Common myeloid progenitor, CD34-positive (primary cell): ENCODE data around the gene TMEM17.

ENCODE experiments used
- CTCF ChIA-PET: fragments of 350-600 bp; sonication (Branson Sonifier 250); formaldehyde crosslinking; loops from one replicate; lab custom pipeline; 2021; ENCODE audit warnings: antibody characterized with exemption; lab: Charles Lee
- POLR2A ChIA-PET: fragments of 350-600 bp; sonication (Branson Sonifier 250); formaldehyde crosslinking; loops from one replicate; lab custom pipeline; 2021; ENCODE audit warnings: antibody characterized with exemption; lab: Charles Lee
- DNase-seq, 3 donors: peaks; one replicate each; pipeline versions ENCODE4 v3.0.0 to v3.0.0-alpha.2; 2013
- H3K27ac ChIP-seq, 2 experiments: 1 replicate in 1 of 2; 2 replicates in 1 of 2; pipeline ENCODE4 v1.7.0; 2013; ENCODE audit warnings: inconsistent platforms in 2 of 2, low read length in 2 of 2, mild to moderate bottlenecking in 2 of 2, low read depth in 1 of 2, moderate library complexity in 1 of 2; ENCODE audit not compliant: severe bottlenecking in 2 of 2, insufficient read depth in 1 of 2, poor library complexity in 1 of 2
- H3K27me3 ChIP-seq, 5 experiments: replicated peaks in 2 of 5; 1 replicate in 3 of 5; 2 replicates in 2 of 5; pipeline versions ENCODE4 v1.6.1 to v1.7.0; 2013; ENCODE audit warnings: low read length in 4 of 5, mild to moderate bottlenecking in 2 of 5, moderate library complexity in 2 of 5, inconsistent platforms in 1 of 5; ENCODE audit not compliant: insufficient read depth in 5 of 5, control insufficient read depth in 4 of 5
- H3K36me3 ChIP-seq, 4 experiments: 1 replicate in 2 of 4; 2 replicates in 2 of 4; pipeline versions ENCODE4 v1.6.1 to v1.7.0; 2013; ENCODE audit warnings: low read length in 3 of 4, control low read depth in 1 of 4, mild to moderate bottlenecking in 1 of 4; ENCODE audit not compliant: control insufficient read depth in 4 of 4, insufficient read depth in 4 of 4
- H3K4me1 ChIP-seq, 4 experiments: 1 replicate in 3 of 4; 2 replicates in 1 of 4; pipeline versions ENCODE4 v1.6.1 to v1.7.1; 2013; ENCODE audit warnings: low read length in 3 of 4, mild to moderate bottlenecking in 3 of 4, control low read depth in 1 of 4, inconsistent platforms in 1 of 4, moderate library complexity in 1 of 4; ENCODE audit not compliant: control insufficient read depth in 4 of 4, insufficient read depth in 4 of 4; ENCODE audit errors: control extremely low read depth in 1 of 4
- H3K4me3 ChIP-seq, 7 experiments: 1 replicate in 4 of 7; 2 replicates in 3 of 7; pipeline versions ENCODE4 v1.5.1 to v1.7.0; 2013; ENCODE audit warnings: mild to moderate bottlenecking in 7 of 7, low read length in 6 of 7, moderate library complexity in 6 of 7, inconsistent platforms in 2 of 7, low read depth in 2 of 7, control low read depth in 1 of 7; ENCODE audit not compliant: insufficient read depth in 4 of 7, control insufficient read depth in 1 of 7; ENCODE audit errors: extremely low read depth in 1 of 7
- H3K9me3 ChIP-seq, 5 experiments: 1 replicate in 4 of 5; 2 replicates in 1 of 5; pipeline versions ENCODE4 v1.6.1 to v1.7.1; 2013; ENCODE audit warnings: low read length in 4 of 5, mild to moderate bottlenecking in 2 of 5, inconsistent platforms in 1 of 5, low read depth in 1 of 5, moderate library complexity in 1 of 5; ENCODE audit not compliant: control insufficient read depth in 4 of 5, insufficient read depth in 2 of 5; ENCODE audit errors: control extremely low read depth in 1 of 5
- WGBS: methylation state at CpG from one replicate; pipeline ENCODE4 v1.1.5; 2013; ENCODE audit not compliant: insufficient coverage; 5-methylcytosine and 5-hydroxymethylcytosine counted together

Gene TMEM17

GRCh38 chr2:62511636-62512035, 5.6 kb upstream of the TMEM17 start:
- H3K4me1 ChIP-seq = peaks cover 2 to 10% (median 6%) of the 10 kb centered on the region in 4 experiments
- H3K36me3 ChIP-seq = no peaks in the 10 kb centered on the region
- CTCF ChIA-PET = interaction anchor here (1.7 kb wide), 1 partner anchor 54 kb away, joined by 5 read pairs; no protein-coding TSS in a partner anchor
- POLR2A ChIA-PET = no interaction called here
- H3K27ac ChIP-seq = no peak overlapping the region
- H3K9me3 ChIP-seq = peaks cover 0 to 1% (median 0%) of the 10 kb centered on the region in 5 experiments
- no peaks in the 10 kb centered on the region for H3K27me3 ChIP-seq
- WGBS = 86% methylated on average over 4 of the region's 6 CpGs
- no peak overlapping the region for H3K4me3 ChIP-seq
- DNase-seq = no peak

GRCh38 chr2:62506421-62506750, 391 bp upstream of the TMEM17 start:
- Histone ChIP-seq H3K36me3 (peaks cover 0 to 3% (median 1%) of the 10 kb centered on the region in 4 experiments), H3K27ac (peak overlapping the region; percentile 75 to 85), H3K27me3 (no peaks in the 10 kb centered on the region), H3K4me1 (peaks cover 3 to 27% (median 11%) of the 10 kb centered on the region in 4 experiments), H3K9me3 (no peaks in the 10 kb centered on the region), H3K4me3 (peak overlapping the region; percentile 83 to 96 (median 91))
- ChIA-PET CTCF (no interaction called here), POLR2A (interaction anchor here (1.2 to 1.3 kb wide), 2 partner anchors 28 to 31 kb away, joined by 3 to 4 read pairs; no protein-coding TSS in a partner anchor)
- 0% methylated on average over 2 of the region's 3 CpGs for WGBS
- DNase-seq = no peak

GRCh38 chr2:62505109-62505749, 766 bp downstream of the TMEM17 start:
- Histone ChIP-seq H3K9me3 (no peaks in the 10 kb centered on the region), H3K36me3 (peaks cover 0 to 5% (median 3%) of the 10 kb centered on the region in 4 experiments), H3K27me3 (no peaks in the 10 kb centered on the region), H3K4me1 (peaks cover 3 to 27% (median 11%) of the 10 kb centered on the region in 4 experiments), H3K4me3 (peak overlapping the region; percentile 83 to 96 (median 91)), H3K27ac (peak overlapping the region; percentile 75 to 85)
- peak in 1 of 3 donors; percentile 43 for DNase-seq
- 18% methylated on average over 5 of the region's 18 CpGs for whole genome bisulfite sequencing
- ChIA-PET POLR2A (interaction anchor here (0.6 to 1.3 kb wide), 3 partner anchors 27 to 235 kb away, joined by 3 to 4 read pairs (median 3); no protein-coding TSS in a partner anchor), CTCF (no interaction called here)

- POLR2A ChIA-PET = no interaction called here
These were observed 1.3 kb downstream of the TMEM17 start for GRCh38 chr2:62504657-62505056.

GRCh38 chr2:62501794-62502500, 4.0 kb downstream of the TMEM17 start:
- peaks cover 3 to 30% (median 11%) of the 10 kb centered on the region in 4 experiments for H3K4me1 ChIP-seq
- no peaks in the 10 kb centered on the region for H3K9me3 ChIP-seq
- POLR2A ChIA-PET = no interaction called here
- H3K4me3 ChIP-seq = no peak overlapping the region
- 79% methylated on average over 1 of the region's 4 CpGs for WGBS
- H3K27me3 ChIP-seq = no peaks in the 10 kb centered on the region
- CTCF ChIA-PET = no interaction called here
- H3K36me3 ChIP-seq = peaks cover 0 to 5% (median 3%) of the 10 kb centered on the region in 4 experiments
- DNase-seq = peak in 2 of 3 donors; percentile 50 to 66
- H3K27ac ChIP-seq = peak overlapping the region in 1 of 2 experiments; percentile 65

More at GRCh38 chr2:62504657-62505056, 1.3 kb downstream of the TMEM17 start:
- Histone ChIP-seq H3K4me3 (no peak overlapping the region), H3K27me3 (no peaks in the 10 kb centered on the region), H3K27ac (no peak overlapping the region), H3K9me3 (no peaks in the 10 kb centered on the region), H3K36me3 (peaks cover 0 to 5% (median 3%) of the 10 kb centered on the region in 4 experiments), H3K4me1 (peaks cover 3 to 27% (median 11%) of the 10 kb centered on the region in 4 experiments)
- WGBS = 91% methylated on average over 6 of the region's 6 CpGs
- DNase-seq = no peak
- CTCF ChIA-PET = no interaction called here

- POLR2A ChIA-PET = no interaction called here
- no CpG with 5 or more reads among the region's 3 CpGs for WGBS
- Histone ChIP-seq H3K9me3 (no peaks in the 10 kb centered on the region), H3K27ac (no peak overlapping the region), H3K27me3 (no peaks in the 10 kb centered on the region), H3K4me3 (no peak overlapping the region), H3K36me3 (peaks cover 0 to 5% (median 3%) of the 10 kb centered on the region in 4 experiments), H3K4me1 (peaks cover 0 to 24% (median 5%) of the 10 kb centered on the region in 4 experiments)
- CTCF ChIA-PET = interaction anchor here (1.2 to 1.4 kb wide), 2 partner anchors 22 to 25 kb away, joined by 3 read pairs; no protein-coding TSS in a partner anchor
- no peak for DNase-seq
These were observed 4.9 kb downstream of the TMEM17 start for GRCh38 chr2:62501069-62501468.
